Loucy (cell line): ENCODE data around the gene PLEKHN1.

Source experiments
- H2AFZ ChIP-seq: fragments of 200-600 bp; sonication (generic); 2 replicates; pipeline ENCODE4 v1.6.0; 2016; ENCODE audit warnings: antibody characterized with exemption, mild to moderate bottlenecking, low read length, moderate library complexity
- H3F3A ChIP-seq: fragments of 200-600 bp; 2 replicates; pipeline ENCODE4 v1.6.0; 2016; ENCODE audit warnings: antibody characterized with exemption, low read depth, mild to moderate bottlenecking
- H3K27me3 ChIP-seq: fragments of 200-600 bp; sonication (generic); 2 replicates; pipeline ENCODE4 v1.6.1; 2014; ENCODE audit warnings: low read length, mild to moderate bottlenecking; ENCODE audit not compliant: insufficient read depth, poor library complexity, severe bottlenecking
- H3K36me3 ChIP-seq: fragments of 200-600 bp; sonication (generic); 2 replicates; pipeline ENCODE4 v1.6.1; 2016; ENCODE audit warnings: low read length; ENCODE audit not compliant: insufficient read depth
- H3K4me1 ChIP-seq: fragments of 200-600 bp; sonication (generic); 2 replicates; pipeline ENCODE4 v1.5.1; 2014; ENCODE audit warnings: low read length, mild to moderate bottlenecking; ENCODE audit not compliant: insufficient read depth, poor library complexity, severe bottlenecking
- H3K4me2 ChIP-seq: fragments of 200-600 bp; sonication (generic); 2 replicates; pipeline ENCODE4 v1.6.0; 2014; ENCODE audit warnings: antibody characterized with exemption, low read length, low read depth, mild to moderate bottlenecking; ENCODE audit not compliant: poor library complexity, severe bottlenecking
- H3K4me3 ChIP-seq: fragments of 200-600 bp; sonication (generic); 2 replicates; pipeline ENCODE4 v1.5.1; 2014; ENCODE audit warnings: low read length, mild to moderate bottlenecking, mixed read lengths; ENCODE audit not compliant: poor library complexity, severe bottlenecking
- H3K79me2 ChIP-seq: fragments of 200-600 bp; sonication (generic); 2 replicates; pipeline ENCODE4 v1.6.1; 2014; ENCODE audit warnings: low read length; ENCODE audit not compliant: insufficient read depth
- H3K9ac ChIP-seq: fragments of 200-600 bp; sonication (generic); 2 replicates; pipeline ENCODE4 v1.6.0; 2014; ENCODE audit warnings: mild to moderate bottlenecking, low read depth, low read length, moderate library complexity; ENCODE audit not compliant: poor library complexity, severe bottlenecking
- H3K9me2 ChIP-seq: fragments of 200-600 bp; sonication (generic); replicated peaks from 2 replicates; pipeline ENCODE4 v1.6.1; 2016; ENCODE audit warnings: low read depth, low read length, mixed read lengths
- H3K9me3 ChIP-seq: fragments of 200-600 bp; sonication (generic); 2 replicates; pipeline ENCODE4 v1.6.1; 2014; ENCODE audit warnings: mild to moderate bottlenecking, antibody characterized with exemption, low read length, low read depth; ENCODE audit not compliant: insufficient read depth
- H4K20me1 ChIP-seq: fragments of 200-600 bp; sonication (generic); 2 replicates; pipeline ENCODE4 v1.6.0; 2014; ENCODE audit warnings: antibody characterized with exemption, low read length, mild to moderate bottlenecking; ENCODE audit not compliant: insufficient read depth, poor library complexity, severe bottlenecking
- EZH2phosphoT487 ChIP-seq: fragments of 200-600 bp; IDR thresholded peaks from 2 replicates; pipeline ENCODE4 v1.6.1; 2018; ENCODE audit warnings: antibody characterized with exemption, mild to moderate bottlenecking, moderate library complexity, borderline replicate concordance
- TF ChIP-seq, protein P1 (sequence below): fragments of 200-600 bp; sonication (generic); conservative IDR thresholded peaks from 2 replicates; pipeline ENCODE4 v1.5.1; 2014; ENCODE audit warnings: mild to moderate bottlenecking, antibody characterized with exemption, low read length

Gene PLEKHN1

DNA sequence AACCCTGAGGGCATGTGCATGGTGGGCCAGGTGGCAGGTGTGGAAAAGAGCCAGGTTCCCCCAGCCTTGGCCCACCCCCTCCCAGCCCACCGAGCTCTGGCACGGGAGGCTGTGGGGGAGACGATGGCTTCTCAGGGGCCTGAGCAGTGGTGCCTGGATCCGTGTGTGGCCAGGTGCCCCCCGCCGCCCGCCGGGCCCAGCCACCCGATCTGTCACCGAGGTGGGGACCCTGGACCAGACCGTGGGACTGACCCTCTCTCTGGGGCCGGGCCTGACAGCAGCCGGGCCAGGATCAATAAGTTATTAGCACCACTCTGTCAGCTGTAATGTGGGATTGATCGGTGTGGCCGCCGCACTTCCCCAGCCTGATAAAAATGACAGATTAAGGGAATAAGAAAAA lies 28.8 kb upstream of the PLEKHN1 start:
- H3K79me2 ChIP-seq: no peaks in the 10 kb centered on the region
- H3F3A ChIP-seq: no peaks in the 10 kb centered on the region
- no peak overlapping the region for H2AFZ ChIP-seq
- no peaks in the 10 kb centered on the region for H3K36me3 ChIP-seq
- H3K27me3 ChIP-seq: peaks cover 15% of the 10 kb centered on the region
- no peaks in the 10 kb centered on the region for H3K9me3 ChIP-seq
- no peaks in the 10 kb centered on the region for H4K20me1 ChIP-seq
- peaks cover 25% of the 10 kb centered on the region for H3K4me1 ChIP-seq
- H3K9ac ChIP-seq: no peak overlapping the region
- no peaks in the 10 kb centered on the region for H3K9me2 ChIP-seq
- no peak overlapping the region for H3K4me2 ChIP-seq
- no peak overlapping the region for H3K4me3 ChIP-seq
- TF ChIP-seq EZH2phosphoT487: no peak
- TF ChIP-seq, protein P1, sequence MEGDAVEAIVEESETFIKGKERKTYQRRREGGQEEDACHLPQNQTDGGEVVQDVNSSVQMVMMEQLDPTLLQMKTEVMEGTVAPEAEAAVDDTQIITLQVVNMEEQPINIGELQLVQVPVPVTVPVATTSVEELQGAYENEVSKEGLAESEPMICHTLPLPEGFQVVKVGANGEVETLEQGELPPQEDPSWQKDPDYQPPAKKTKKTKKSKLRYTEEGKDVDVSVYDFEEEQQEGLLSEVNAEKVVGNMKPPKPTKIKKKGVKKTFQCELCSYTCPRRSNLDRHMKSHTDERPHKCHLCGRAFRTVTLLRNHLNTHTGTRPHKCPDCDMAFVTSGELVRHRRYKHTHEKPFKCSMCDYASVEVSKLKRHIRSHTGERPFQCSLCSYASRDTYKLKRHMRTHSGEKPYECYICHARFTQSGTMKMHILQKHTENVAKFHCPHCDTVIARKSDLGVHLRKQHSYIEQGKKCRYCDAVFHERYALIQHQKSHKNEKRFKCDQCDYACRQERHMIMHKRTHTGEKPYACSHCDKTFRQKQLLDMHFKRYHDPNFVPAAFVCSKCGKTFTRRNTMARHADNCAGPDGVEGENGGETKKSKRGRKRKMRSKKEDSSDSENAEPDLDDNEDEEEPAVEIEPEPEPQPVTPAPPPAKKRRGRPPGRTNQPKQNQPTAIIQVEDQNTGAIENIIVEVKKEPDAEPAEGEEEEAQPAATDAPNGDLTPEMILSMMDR: no peak

DNA sequence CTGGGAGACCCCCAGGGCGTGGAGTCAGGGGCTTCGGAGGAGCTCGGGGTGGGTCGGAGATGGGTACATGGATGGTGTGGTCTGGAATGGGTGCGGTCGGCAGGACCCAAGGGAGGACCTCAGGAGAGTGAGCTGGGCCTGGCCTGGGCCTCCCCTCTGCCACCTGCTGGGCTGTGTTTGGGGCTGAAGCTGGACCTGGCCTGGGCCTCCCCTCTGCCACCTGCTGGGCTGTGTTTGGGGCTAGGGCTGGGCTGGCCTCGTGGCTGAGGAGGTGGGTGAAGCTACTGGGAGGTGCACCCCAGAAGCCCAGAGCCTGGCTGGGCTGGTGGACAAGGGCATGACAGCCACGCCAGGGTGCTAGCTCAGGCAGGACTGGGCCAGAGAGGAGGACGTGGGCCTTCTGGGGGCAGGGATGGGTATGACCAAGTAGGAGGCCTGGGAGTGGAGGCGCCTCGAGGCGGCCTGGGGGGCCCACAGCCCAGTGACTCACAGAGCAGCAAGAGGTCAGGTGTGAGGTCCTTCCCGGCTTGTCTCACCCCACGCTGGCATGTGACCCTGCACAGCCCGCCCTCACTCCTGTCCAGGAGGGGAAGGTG lies 28.1 kb upstream of the PLEKHN1 start:
- H2AFZ ChIP-seq: no peak overlapping the region
- H3K9me2 ChIP-seq: no peaks in the 10 kb centered on the region
- H3K27me3 ChIP-seq: peaks cover 15% of the 10 kb centered on the region
- no peak overlapping the region for H3K4me3 ChIP-seq
- H3K9ac ChIP-seq: no peak overlapping the region
- no peaks in the 10 kb centered on the region for H3K79me2 ChIP-seq
- H4K20me1 ChIP-seq: no peaks in the 10 kb centered on the region
- H3K36me3 ChIP-seq: no peaks in the 10 kb centered on the region
- TF ChIP-seq EZH2phosphoT487: no peak
- TF ChIP-seq, protein P1: peak; percentile 71
- H3K4me2 ChIP-seq: no peak overlapping the region
- H3K4me1 ChIP-seq: peaks cover 23% of the 10 kb centered on the region
- H3K9me3 ChIP-seq: no peaks in the 10 kb centered on the region
- H3F3A ChIP-seq: no peaks in the 10 kb centered on the region

DNA sequence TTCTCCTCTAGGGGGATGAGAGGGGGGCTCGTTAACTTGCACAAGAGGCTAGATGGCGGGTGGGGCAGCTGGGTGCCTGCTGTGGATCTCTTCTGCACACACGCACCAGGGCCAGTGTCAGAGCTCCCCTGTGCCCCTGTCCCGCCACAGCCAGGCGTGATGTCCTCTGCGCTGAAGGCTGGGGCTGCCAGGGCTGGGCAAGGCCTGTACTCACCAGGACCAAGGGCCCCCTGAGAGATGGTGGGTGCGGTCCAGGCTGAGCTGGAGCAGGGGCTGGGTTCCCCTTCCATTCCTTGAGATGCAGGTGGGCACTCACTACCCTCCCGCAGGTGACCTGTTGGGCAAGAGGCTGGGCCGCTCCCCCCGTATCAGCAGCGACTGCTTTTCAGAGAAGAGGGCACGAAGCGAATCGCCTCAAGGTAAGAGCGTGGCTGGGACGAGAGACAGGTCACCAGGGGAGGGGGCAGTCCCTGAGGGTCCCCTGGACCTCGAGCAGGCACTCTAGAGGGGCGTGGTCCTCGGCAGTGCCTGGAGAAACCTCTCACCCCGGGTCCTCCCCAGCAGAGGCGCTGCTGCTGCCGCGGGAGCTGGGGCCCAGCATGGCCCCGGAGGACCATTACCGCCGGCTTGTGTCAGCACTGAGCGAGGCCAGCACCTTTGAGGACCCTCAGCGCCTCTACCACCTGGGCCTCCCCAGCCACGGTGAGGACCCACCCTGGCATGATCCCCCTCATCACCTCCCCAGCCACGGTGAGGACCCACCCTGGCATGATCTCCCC lies 27.4 kb upstream of the PLEKHN1 start:
- Histone ChIP-seq H3K27me3 (peaks cover 15% of the 10 kb centered on the region), H3K4me3 (no peak overlapping the region), H3K9me2 (no peaks in the 10 kb centered on the region), H3K9me3 (no peaks in the 10 kb centered on the region), H3K9ac (no peak overlapping the region), H2AFZ (no peak overlapping the region), H3K4me2 (no peak overlapping the region), H3K79me2 (no peaks in the 10 kb centered on the region), H4K20me1 (no peaks in the 10 kb centered on the region), H3K36me3 (no peaks in the 10 kb centered on the region), H3F3A (no peaks in the 10 kb centered on the region), H3K4me1 (peaks cover 23% of the 10 kb centered on the region)
- TF ChIP-seq EZH2phosphoT487: no peak
- TF ChIP-seq, protein P1: no peak
